ENCODE measurements around the gene NELFE. TPM values are rescaled to one million over a fixed set of nuclear protein-coding genes. Genes with fewer than 3 reads are reported as not detected.

The NELFE gene
- total and polyA plus RNA-seq, 11 donors, result 35.4 to 82.0 (median 46.4) TPM

GRCh38 chr6:31968326-31968725 lies 9.6 kb upstream of the NELFE start:
- ATAC-seq (no peak), DNase-seq (no peak)
- Histone ChIP-seq H3K4me3 (no peak overlapping the region), H3K27ac (no peak overlapping the region), H3K36me3 (peaks cover 0 to 74% (median 68%) of the 10 kb centered on the region in 9 donors), H3K9me3 (no peaks in the 10 kb centered on the region), H3K4me1 (peaks cover 0 to 24% (median 19%) of the 10 kb centered on the region in 12 donors), H3K27me3 (no peaks in the 10 kb centered on the region)
- intact Hi-C loops (cut with DNase I), result no loop called here
- WGBS, 4 donors, result 75 to 89% (median 83%) methylated on average over 9 to 11 of the region's 11 CpGs
- TF ChIP-seq, protein P1, sequence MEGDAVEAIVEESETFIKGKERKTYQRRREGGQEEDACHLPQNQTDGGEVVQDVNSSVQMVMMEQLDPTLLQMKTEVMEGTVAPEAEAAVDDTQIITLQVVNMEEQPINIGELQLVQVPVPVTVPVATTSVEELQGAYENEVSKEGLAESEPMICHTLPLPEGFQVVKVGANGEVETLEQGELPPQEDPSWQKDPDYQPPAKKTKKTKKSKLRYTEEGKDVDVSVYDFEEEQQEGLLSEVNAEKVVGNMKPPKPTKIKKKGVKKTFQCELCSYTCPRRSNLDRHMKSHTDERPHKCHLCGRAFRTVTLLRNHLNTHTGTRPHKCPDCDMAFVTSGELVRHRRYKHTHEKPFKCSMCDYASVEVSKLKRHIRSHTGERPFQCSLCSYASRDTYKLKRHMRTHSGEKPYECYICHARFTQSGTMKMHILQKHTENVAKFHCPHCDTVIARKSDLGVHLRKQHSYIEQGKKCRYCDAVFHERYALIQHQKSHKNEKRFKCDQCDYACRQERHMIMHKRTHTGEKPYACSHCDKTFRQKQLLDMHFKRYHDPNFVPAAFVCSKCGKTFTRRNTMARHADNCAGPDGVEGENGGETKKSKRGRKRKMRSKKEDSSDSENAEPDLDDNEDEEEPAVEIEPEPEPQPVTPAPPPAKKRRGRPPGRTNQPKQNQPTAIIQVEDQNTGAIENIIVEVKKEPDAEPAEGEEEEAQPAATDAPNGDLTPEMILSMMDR (IDR thresholded peaks at IDR 0.05), result no peak
- no peak for TF ChIP-seq POLR2A (IDR thresholded peaks at IDR 0.05)

- DNase-seq (no peak), ATAC-seq (no peak)
- Histone ChIP-seq H3K27ac (no peak overlapping the region), H3K27me3 (no peaks in the 10 kb centered on the region), H3K9me3 (no peaks in the 10 kb centered on the region), H3K36me3 (peaks cover 0 to 78% (median 72%) of the 10 kb centered on the region in 9 donors), H3K4me3 (no peak overlapping the region), H3K4me1 (peaks cover 0 to 20% (median 15%) of the 10 kb centered on the region in 12 donors)
- 85 to 96% (median 86%) methylated on average over 3 of the region's 3 CpGs for WGBS, 4 donors
- no peak for TF ChIP-seq POLR2A (IDR thresholded peaks at IDR 0.05)
- intact Hi-C loops (cut with DNase I), result no loop called here
Observed at GRCh38 chr6:31967926-31968320, 9.2 kb upstream of the NELFE start.

- Histone ChIP-seq H3K27ac (no peak overlapping the region), H3K9me3 (no peaks in the 10 kb centered on the region), H3K27me3 (no peaks in the 10 kb centered on the region), H3K4me1 (peaks cover 0 to 16% (median 12%) of the 10 kb centered on the region in 12 donors), H3K36me3 (peaks cover 0 to 85% (median 79%) of the 10 kb centered on the region in 9 donors), H3K4me3 (no peak overlapping the region)
- no peak for DNase-seq
- WGBS, 4 donors, result 84 to 86% (median 85%) methylated on average over 10 of the region's 10 CpGs
- intact Hi-C loops (cut with DNase I), result no loop called here
- no peak for ATAC-seq
- TF ChIP-seq, protein P1 (IDR thresholded peaks at IDR 0.05), result no peak
- no peak for TF ChIP-seq POLR2A (IDR thresholded peaks at IDR 0.05)
Observed at GRCh38 chr6:31966997-31967925, 8.5 kb upstream of the NELFE start.

DNA sequence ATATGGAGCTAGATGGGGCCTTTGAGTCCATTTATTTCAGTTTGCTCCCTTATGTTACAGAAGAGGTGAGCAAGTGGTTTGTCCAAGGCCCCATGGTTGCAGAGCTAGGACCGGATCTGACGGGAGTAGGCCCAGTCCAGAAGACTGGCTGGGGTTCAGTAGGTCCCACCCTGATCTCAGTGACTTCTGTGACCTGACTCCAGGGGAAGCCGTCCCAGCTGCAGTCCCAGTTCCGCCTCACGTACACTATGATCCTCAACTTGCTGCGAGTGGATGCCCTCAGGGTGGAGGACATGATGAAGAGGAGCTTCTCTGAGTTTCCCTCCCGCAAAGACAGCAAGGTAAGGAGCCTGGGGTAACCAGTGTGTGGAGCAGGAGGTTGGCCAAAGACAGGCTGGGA lies 7.7 kb upstream of the NELFE start:
- peaks cover 0 to 92% (median 87%) of the 10 kb centered on the region in 9 donors for H3K36me3 ChIP-seq
- TF ChIP-seq, protein P1 (IDR thresholded peaks at IDR 0.05), result no peak
- TF ChIP-seq POLR2A (IDR thresholded peaks at IDR 0.05), result no peak
- H3K4me1 ChIP-seq, result peaks cover 0 to 14% (median 10%) of the 10 kb centered on the region in 12 donors
- DNase-seq (no peak), ATAC-seq (no peak)
- 87 to 97% (median 91%) methylated on average over 6 to 7 of the region's 7 CpGs for WGBS, 4 donors
- no peak overlapping the region for H3K4me3 ChIP-seq
- H3K9me3 ChIP-seq, result no peaks in the 10 kb centered on the region
- H3K27me3 ChIP-seq, result no peaks in the 10 kb centered on the region
- intact Hi-C loops (cut with DNase I), result no loop called here
- H3K27ac ChIP-seq, result no peak overlapping the region

All from heart left ventricle (tissue), 16 donors.